Dermis blood vessel endothelial cell (primary cell): ENCODE results near the gene OR5AU1. TPM values are rescaled to one million over a fixed set of nuclear protein-coding genes. Genes with fewer than 3 reads are reported as not detected.

ENCODE experiments used
- DNase-seq: peaks from one replicate; pipeline ENCODE4 v3.0.0; 2010
- total RNA-seq: library from RNA; depleted of rRNA; stranded (reverse); fragments of >200 nt; gene quantifications from 2 replicates; pipeline ENCODE4 v1.2.3, GENCODE V29; 2014

OR5AU1 gene
- not detected in 2 replicates for total RNA-seq

DNA sequence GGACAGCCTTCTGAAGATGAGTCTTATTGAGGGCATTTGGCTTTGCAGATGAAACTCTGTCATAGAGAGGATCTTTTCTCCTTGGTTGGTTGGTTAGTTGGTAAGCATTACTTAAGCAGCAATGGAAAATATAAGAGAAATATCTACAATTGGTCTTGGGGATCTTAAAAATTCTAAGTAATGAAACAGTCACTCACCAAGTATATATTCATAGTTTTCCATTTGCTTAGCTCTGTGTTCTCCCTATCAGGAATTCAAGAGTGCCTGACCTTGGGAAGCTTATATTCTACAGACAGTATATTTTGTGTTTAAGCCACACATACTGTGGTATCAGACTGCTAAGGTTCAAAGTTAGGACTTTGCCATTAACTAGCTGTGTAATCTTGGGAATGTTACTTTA lies at the start of gene OR5AU1:
TSS of gene OR5AU1 (minus strand) at position 101 of the 400 bp plus-strand sequence. CDS start 191 bp downstream, outside the sequence.
- no peak for DNase-seq

DNA sequence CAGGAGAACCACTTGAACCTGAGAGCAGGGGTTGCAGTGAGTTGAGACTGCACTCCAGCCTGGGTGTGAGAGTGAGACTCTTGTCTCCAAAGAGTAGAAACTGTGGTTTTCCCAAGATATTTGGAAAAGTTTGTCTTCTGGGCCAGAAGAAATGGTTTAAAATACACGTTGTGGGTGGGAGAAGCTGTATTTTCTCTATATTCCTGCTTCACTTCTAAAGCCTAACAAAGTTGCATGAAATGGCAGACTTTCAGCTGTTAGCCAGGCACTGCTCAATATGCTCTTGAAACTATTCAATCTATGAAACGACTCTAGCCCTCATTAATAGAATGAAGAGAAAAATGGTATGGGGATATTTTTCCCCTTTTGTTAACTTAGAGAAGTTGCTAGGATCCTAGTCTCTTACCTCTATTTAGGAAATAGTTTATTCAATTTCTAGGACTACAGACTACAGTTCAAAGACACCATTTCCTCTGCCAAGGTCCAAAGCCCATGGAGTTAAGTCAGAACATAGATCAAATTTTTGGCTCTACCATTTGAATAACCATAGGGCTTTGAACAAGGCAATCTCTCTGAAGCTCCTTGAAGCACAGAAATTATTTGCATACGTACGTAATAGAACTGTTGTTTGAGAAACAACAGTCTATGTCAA lies 49.3 kb upstream of the OR5AU1 start:
- DNase-seq, result no peak

DNA sequence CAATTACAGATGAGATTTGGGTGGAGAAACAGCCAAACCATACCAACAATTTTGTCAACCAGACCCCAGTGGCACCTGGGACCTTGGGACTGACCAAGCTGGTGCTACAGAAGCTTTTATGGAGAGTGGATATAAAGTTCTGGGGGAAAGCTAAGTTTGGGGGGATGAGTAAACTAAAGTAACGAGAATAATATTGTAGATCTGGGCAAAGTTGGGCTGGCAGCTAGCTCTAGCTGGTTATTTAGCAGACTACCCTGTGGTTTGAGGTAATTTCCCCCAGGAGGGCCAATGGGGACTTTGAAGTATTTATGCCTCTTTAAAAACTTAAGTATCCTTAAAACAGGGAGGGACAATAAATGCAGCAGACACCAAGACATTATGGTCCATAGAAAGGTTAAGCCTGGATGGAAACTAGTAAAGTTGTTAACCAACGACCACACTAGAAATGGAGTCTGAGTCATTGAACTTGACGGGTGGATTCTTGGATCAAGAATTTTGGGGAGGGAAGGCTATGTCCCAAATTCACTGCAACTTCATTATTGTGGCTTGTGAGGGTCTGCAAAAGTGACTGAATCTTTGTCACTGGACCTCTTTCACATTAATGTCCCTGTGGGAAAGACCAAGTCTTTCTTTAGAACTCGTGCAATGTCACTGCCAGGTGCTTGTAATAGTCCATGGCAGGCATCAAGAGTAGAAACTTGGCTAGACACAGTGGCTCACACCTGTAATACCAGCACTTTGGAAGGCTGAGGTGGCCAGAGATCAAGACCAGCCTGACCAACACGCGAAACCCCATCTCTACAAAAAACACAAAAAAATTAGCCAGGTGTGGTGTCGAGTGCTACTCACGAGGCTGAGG lies 48.5 kb upstream of the OR5AU1 start:
- DNase-seq, result no peak

DNA sequence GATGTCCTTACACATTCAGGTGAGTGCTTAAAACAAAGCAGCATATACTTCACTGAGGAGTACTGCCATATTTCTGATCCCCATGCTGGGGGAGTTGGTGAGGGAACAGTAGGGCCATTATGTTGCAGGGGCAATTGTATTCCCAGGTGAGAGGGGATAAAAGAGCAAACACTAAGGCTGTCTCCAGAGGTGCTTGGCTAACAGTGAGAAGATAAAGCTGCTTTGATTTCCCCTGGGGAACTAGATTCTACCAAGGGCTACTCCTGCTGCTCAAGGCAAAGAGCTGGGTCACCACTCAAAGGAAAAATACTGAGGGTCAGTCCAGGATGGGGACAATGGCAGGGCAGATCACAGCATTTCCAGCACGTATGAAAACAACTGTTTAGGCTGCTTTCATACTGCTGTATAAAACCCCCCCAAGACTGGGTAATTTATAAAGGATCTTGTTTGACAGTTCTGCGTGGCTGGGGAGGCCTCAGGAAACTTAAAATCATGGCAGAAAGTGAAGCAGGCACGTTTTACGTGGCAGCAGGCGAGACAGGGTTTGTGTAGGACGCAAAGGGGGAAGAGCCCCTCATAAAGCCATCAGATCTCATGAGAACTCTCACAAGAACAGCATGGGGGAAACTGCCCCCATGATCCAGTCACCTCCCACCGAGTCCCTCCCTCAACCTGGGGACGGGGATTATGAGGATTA lies 47.8 kb upstream of the OR5AU1 start:
- DNase-seq, result no peak

DNA sequence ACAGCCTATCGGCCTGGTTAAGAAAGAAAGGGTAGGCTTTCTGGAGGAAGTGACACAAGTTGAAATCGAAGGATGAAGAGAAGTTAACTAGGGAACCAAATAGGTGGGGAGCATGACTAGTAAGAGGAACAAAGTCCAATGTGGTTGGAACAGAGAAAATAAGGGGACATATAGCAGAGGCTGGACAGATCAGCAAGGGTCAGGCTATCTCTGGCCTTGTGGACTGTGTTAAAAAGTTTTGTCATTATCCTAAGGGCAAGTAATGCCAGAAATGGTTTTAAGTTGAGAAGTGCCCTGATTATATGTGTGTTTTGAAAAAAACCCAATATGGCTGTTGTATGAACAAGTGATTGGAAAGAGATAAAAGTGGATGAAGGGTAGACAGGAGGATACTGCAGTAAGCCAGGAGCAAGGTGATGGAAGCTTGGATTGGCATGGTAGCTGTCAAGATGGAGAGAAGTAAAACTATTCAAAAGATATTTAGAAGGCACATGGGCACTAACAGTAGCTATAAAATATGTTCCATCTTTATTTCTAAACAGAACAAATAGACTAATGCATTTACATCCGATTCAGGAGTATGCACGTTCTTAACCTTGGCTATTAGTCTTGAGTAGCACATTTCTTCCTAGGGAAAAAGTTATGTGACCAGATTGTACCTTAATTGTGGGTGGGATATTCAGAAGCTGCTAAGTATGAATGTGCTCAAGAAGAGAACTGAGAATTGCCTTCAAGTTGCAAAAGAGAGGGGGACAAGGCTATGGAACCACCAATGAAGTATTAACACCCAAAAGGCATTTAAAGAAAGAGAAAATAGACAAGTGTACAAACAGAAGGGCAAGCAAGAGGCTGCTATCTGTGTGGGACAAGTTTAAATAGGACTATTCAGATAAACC lies 46.8 kb upstream of the OR5AU1 start:
- DNase-seq, result no peak

DNA sequence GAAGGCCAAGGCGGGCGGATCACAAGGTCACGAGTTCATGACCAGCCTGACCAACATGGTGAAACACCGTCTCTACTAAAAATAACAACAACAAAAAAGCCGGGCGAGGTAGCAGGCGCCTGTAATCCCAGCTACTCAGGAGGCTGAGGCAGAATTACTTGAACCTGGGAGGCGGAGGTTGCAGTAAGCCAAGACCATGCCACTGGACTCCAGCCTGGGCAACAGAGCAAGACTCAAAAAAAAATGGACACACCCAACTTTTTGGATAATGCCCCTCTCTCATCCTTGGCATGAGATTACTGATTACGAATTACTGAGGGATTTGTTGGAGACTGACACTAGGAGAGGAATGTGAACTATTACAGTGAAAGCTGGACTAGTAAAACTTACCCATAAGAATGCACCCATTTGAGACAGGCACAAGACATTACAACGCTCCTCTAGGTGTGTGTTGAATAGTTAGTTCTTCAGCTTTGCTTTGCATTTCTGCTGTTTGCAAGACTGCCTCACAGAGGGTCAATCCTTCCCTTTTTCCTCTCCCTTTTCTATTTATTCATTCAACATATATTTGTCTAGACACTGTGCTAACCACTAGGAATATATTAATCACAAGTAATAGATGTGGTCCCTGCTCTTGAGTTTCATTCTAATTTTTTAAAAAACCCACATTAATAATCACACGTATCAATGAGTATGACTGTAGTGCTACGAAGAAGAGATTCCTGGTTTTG lies 46.0 kb upstream of the OR5AU1 start:
- DNase-seq, result no peak

DNA sequence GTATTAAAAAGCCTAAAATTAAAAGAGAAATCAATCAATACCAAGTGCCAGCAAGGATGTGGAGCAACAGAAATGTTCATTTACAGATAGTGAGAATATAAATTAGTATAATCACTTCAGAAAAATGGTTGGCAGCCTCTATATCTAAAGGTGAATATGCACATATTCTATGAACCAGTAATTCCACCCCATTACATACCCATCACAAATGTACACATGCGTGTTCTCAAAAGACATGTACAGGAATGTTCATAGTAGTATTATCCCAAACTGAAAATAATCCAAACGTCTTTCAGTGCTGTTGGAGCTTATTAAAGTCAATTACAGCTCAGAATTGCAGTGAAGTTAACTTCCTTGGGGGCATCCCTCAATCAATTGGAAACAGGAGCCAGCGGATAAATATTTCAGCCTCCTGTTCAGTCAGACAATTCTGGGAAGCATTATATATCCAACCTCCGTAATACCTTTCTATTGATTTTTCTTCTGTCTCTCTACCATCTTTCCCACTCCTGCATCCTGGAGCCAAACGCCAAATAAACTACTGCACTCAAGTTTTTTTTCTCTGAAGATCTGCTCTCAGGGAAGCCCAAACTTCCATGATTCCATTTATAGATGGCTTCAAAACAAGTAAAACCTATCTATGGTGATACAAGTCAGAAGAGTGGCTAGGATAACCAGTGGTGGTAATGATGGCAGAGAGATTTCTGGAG lies 45.0 kb upstream of the OR5AU1 start:
- DNase-seq, result no peak

DNA sequence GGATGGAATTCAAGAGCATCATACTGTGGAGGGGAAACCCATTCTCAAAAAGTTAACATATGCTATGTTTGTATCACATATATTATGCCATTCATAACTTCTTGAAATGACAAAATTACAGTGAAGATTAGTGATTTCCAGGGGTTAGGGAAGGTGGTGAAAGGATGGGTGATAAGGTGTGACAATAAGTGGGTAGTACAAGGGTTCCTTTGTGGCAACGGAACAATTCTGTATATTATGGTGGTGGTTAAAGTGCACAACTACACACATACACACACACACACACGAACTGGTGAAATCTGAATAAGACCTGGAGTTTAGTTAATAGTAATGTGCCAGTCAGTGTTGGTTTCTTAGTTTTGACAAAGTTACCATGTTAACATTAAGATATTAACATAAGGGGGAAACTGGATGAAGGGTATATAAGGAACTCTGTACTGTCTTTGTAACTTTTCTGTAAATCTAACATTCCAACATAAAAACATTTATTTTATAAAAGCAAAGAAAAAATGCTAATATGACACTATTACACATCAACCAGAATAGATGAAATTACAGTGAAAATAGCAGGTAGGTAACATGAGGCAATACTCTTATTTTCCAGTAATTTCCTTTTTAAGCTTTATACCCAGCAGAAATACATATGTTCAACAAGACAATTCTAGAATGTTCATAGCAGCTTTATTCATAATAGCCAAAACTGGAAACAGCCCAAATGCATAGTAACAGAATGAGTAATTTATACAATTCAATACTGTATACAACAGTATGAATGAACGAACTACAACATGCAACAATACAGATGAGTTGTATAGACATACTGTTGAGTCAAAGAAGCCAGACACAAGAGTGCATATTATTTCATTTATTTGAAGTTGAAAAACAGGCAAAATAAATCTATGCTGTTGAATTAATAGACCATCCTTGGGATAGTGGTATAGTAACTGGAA lies 44.0 kb upstream of the OR5AU1 start:
- DNase-seq, result no peak

DNA sequence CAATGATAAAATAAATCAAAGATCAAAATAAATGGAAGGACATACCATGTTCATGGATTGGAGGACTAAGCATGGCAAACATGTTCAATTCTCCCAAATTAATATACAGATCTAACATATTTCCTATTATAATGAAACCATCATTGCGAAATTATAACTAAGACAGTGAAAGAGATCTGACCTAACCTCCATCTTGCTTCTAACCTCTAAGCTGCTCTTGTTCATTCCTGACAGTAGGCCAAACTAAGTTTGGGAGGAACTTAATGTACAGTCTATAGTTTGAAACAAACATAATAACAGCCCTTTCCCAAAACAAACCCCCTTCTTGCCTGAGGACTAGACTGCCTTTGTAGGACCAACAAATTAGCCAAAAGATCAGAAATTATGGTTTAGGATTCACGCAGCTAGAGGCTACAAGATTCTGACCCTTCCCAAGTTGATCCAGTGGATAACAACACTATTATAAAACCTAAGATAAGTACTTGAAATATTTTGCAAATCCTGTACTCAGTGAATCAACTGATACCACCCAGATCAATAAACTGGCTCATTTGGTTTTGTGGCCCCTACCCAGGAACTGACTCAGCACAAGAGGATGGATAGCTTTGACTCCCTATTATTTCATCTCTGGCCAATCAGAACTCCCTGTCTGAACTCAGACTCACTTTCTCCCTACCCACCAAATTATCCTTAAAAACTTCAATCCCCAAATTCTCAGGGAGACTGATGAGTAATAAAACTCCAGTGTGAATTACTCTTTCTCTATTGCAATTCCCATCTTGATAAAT lies 41.7 kb upstream of the OR5AU1 start:
- DNase-seq, result no peak

DNA sequence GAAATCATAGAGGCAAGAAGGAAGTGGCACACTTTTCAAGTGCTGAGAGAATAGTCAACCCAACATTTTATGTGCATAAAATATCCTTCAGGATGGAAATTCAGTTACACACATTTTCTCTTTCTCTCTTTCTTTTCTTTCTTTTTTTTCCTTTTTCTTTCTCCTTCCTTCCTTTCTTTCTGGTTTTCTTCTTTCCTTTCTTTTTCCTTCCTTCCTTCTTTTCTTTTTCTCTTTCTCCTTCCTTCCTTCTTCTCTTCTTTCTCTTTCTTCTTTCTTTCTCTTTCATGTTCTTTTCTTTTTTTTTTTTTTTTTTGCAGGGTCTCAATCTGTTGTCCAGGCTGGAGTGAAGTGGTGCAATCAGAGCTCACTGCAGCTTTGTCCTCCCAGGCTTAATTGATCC lies 38.7 kb upstream of the OR5AU1 start:
- no peak for DNase-seq

DNA sequence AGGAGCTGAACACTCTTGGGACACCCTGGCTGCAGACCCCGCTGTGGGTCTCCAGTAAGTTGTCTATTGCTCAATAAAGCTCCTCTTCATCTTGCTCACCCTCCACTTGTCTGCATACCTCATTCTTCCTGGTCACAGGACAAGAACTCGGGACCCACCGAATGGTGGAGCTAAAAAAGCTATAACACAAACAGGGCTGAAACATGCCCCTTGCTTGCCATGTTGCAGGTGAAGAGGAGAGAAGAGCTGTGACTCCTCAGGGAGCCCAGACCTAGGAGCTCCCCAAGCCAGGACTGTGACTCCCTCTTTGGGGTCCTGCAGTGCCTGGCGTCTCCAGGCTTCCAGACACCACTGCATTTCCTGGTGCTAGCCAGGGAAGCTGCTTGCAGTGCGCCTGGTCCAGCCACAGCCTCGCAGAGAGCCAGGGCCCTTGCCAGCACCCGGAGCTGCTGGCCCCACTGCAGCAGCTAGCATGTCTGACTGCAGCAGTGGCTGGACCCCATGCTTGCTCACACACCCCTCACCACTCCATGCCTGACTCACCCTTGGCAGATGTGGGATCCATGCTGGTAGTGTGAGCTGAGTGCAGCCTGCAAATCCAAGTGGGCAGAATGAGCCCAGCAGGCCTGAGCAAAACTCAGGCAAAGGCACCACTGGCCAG lies 37.1 kb upstream of the OR5AU1 start:
- DNase-seq, result no peak

DNA sequence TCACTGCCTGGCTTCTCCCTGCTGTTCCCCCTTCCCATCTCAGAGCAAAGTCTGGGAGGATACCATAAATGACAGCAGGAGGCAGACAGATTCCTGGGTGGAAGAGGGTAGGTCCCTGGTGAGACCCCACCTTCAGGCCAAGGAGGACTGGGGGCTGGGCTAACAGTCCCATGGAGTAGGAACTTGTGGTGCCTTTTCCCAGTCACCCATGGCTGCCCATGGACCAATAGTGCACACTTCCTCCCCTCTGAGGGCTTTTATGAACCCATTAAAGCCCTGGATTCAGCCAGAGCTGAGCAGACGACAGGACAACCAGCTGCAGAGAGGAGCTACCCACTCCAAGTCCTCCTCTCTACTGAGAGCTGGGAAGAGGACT lies 36.6 kb upstream of the OR5AU1 start:
- DNase-seq, result no peak

DNA sequence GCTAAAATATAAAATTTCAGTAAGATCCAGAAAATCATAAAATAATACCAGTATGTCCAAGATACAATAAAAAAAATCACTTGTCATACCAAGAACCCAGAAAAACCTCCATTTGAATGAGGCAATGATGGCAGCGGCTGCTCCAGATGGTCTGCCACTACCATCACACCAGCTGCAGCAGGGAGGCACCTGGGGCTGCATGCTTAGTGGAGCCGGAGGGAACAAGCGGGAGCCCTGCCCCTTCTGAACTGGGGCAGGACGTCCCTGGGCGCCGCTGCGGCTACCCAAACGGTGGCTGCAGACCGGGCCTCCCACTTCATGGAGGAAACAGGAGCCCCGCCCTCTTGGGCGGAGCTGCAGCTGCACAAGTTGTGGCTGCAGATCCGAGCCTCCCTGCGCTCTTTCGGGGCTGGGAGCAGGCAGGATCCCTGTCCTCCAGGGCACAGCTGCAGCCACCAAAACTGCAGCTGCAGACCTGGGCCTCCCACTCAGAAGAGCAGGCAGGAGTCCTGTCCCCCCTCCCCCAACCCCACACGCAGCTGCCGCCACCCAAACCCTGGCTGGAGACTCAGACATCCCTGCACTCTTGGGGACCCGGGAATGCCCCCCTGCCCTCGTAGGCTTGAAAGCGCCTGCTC lies 36.1 kb upstream of the OR5AU1 start:
- DNase-seq, result peak; percentile 14

DNA sequence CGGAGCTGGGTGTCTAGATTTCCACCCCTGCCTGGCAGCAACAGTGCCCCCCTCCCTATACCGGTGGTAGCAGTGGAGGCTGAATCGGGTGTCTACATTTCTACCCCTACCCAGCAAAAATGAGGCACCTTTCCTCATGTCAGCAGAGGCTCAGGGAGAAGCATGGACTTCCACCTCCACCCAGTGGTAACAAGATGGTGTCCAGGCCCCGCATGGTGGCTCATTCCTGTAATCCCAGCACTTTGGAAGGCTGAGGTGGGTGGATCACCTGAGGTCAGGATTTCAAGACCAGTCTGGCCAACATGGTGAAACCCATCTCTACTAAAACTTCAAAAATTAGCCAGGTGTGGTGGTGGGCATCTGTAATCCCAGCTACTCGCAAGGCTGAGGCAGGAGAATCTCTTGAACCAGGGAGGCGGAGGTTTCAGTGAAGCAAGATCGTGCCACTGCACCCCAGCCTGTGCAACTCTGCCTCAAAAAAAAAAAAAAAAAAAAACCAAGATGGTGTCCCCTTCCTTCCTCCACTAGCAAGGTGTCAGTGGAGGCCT lies 35.5 kb upstream of the OR5AU1 start:
- no peak for DNase-seq

DNA sequence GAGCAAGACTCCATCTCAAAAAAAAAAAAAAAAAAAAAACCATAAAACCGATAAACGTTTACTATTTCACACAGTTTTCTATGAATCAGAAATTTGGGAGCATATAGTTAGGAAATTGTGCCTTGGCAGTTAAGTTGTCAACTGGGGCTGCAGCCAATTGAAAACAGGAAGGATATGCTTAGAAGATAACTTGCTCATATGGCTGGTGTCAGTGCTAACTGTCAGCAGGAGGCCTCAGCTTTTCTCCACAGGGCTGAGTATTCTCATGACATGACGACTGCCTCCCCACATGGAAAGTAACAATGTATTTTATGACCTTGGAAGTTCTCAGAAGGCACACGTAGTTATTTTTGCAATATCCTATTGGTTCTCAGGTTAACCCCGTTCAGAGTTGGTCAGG lies 29.6 kb upstream of the OR5AU1 start:
- no peak for DNase-seq

DNA sequence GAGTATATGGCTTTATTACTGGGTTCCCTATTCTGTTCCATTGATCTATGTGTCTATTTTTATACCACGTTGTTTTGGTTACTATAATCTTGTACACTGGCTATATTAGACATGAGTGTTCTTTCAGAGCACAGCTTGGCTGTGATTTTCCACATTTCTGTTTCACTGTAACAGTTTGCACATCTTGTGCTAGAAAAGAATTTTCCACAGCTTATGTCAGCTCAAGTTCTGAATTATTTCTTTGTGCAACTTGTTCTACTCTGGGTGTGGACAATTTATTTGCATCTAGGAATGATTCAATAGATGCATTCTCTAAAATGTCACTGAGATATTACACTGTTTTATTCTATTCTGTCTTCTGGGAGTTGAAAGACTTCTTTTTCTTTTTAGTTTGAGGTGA lies 28.4 kb upstream of the OR5AU1 start:
- DNase-seq, result no peak

DNA sequence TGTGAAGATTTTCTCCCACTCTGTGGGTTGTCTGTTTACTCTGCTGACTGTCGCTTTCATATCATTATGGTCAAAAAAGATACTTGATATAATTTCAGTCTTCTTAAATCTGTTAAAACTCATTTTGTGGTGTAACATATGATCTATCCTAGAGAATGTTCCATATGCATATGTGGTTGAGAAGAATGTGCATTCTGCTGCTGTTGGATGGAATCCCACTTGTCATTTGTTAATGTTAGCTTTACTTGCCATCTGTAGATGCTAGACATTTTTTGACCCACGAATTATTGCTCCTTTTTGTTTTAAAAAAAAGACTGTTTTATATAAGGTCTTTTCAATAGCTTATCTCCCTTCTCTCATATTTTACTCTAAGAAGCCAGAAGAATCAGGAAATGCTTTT lies 26.3 kb upstream of the OR5AU1 start:
- no peak for DNase-seq

DNA sequence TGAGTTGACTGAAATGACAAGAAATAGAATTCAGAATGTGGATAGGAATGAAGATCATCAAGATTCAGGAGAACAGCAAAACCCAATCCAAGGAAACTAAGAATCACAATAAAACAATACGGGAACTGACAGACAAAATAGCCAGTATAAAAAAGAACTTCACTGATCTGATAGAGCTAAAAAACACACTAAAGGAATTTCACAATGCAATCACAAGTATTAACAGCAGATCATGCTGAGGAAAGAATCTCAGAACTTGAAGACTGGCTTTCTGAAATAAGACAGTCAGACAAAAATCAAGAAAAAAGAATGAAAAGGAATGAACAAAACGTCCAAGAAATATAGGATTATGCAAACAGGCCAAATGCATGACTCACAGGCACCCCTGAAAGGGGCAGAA lies 15.3 kb upstream of the OR5AU1 start:
- no peak for DNase-seq
